GM18519 (cell line): ENCODE measurements around the gene GID4.

Experiments
- ATAC-seq: cut with Tn5 transposase; IDR thresholded peaks from one replicate; pipeline ENCODE4 v1.9.1; 2021; ENCODE audit warnings: mild to moderate bottlenecking, moderate library complexity; ENCODE audit not compliant: unreplicated experiment, low FRiP score

The GID4 gene

GRCh38 chr17:18093616-18094408, 54.6 kb downstream of the GID4 start:
- ATAC-seq, result no peak

- no peak for ATAC-seq
Measured at GRCh38 chr17:18094409-18094807, 55.2 kb downstream of the GID4 start.

- ATAC-seq, result no peak
Measured at GRCh38 chr17:18099516-18099915, 60.3 kb downstream of the GID4 start.

GRCh38 chr17:18100616-18101015, 61.4 kb downstream of the GID4 start:
- no peak for ATAC-seq

DNA sequence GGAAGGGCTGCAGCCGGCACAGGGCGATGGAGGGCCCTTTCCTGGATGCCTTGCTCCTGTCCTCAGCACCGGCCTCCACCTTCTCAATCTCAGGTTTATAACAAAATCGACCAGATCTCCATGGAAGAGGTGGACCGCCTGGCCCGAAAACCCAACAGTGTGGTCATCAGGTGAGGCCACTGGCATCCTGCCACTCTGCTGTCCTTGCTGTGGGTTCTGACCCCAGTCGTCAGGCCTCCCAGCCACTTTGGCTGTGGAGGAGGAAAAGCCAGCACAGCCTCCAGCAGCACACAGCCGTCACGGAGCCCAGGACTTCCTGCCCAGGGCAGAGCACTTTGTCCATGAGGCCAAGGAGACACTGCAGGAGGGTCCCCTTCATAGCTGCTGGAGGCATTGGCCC, 62.6 kb downstream of the GID4 start:
- no peak for ATAC-seq

- ATAC-seq, result no peak
Measured at GRCh38 chr17:18102640-18103039, 63.4 kb downstream of the GID4 start.

DNA sequence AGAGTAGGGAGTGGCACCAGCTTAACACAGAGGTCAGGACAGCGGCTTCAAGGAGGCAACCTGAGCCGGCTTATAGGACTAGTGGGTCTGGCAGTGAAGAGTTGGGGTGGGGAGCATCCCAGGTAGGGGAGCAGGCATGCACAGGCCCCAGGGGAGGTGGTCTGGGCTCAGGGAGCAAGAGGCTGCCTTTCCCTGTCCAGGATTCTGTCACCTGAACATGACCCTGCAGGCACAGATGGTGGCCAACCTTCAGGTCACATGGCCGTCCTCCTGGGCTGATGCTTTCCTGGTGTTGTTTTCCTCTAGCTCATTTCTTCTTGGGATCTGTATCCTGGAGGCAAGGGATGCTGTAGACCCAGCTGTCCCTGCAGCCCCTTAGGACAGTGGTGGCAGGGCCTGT, 65.8 kb downstream of the GID4 start:
- no peak for ATAC-seq

- no peak for ATAC-seq
Measured at GRCh38 chr17:18105595-18105994, 66.4 kb downstream of the GID4 start.

DNA sequence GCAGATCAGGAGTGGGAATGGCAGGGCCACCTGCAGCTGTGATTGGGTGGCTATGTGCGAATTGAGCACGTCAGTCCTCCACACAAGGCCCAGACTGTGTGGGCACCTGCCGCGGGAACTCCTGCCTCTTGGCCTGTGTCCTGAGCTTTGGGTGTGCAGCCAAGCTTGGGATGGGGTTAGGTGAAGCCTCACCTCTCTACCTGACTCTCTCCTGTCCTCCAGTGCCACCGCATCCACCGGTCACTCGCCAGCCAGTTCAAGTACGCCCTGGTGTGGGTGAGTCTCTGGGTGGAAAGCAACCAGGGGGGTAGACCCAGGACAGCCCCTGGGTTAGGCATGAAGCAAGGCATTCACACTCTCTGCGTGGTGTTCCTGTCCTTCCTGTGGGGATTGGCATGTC, 67.0 kb downstream of the GID4 start:
- no peak for ATAC-seq

DNA sequence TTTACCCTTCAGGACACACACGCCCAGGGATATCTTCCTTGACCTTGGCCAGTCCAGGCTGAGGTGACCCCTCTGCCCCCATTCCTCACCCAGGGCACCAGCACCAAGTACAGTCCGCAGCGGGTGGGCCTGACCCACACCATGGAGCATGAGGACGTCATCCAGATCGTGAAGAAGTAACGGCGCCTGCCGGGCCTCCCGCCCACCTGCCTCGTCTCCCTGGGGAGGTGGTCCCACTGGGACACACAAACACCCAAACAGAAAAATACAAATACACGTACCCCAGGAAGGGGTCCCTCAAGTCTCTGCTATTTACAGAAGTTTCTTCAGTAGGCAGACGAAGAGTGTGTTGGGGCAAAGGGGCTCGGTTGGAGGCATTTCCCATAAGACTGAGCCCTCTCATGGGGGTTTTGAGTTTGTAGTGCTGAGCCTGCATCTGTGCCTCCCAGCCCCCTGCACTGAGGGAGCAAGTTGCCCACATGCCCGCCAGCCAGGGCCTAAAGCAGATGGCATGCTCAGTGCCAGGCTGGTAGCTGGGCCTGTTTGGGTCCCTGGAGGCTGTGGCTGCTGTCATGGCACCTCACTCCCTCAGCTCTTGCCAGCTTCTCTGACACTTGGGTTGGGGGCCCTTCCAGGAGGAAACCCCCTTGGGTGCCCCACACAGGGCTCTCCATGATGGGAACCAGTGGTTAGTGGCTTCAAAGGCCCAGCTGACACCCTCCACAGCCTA, 68.0 kb downstream of the GID4 start:
- no peak for ATAC-seq

DNA sequence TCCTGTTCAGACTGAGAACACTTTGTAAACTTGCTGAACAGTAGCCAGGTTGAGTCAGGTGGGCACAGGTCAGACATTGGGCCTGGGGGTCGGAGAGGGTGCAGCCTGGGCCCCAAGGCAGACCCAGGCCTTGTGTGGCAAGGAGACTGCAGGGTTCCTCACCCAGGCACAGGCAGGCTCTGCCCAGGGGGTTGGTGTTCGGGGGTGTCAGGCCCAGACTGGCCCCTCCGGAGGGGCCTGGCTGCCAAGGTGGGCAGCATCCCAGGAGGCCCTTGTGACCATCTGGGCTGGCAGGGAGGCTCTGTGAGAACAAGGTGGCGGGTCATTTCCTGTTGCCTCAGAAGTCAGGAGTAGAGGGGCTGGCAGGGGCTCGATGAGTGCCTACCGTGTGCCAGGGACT, 68.8 kb downstream of the GID4 start:
- ATAC-seq, result no peak

DNA sequence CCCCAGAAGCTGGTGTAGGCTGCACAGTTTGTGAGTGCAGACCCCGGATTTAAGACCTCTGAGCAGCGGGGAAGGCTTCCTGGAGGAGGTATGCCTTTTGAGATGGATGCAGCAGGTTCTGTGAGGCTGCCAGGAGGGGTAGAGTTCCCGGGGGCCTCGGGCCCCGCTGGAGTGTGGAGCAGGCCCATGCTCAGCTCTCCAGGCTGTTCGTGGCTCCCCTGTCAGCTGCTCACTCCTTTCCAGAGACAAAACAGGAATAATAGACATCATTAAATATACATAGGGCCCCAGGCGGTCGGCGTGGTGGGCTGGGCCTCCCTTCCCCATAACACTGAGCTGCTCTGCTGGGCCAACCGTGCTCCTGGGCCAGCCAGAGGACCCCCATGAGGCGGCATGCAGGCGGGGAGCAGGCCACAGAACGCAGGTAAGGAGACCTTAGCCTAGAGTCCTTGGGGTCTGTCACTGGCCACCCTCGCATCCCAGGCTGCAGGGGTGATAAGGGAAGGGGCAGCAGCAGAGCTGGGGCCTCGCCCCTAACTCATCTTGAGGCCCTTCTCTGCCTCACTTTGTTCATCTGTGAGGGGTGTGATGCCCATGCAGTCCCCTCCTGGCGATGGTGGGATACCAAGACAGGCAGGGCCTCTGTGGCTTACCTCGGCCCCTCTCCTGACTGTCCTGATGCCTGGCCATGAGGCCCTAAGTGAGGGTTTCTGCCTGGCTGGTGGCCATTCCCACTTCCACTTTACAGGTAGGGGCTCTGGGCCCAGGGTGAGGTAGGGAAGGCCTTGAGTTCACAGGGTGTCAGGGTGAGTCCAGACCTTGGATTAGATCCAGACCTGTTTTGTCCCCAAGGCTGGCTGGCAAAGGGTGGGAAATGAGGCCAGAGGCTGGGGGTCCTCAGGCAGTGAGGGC, 69.4 kb downstream of the GID4 start, which contains the start of gene MYO15A:
MYO15A (plus strand) TSS at position 356 of the 912 bp plus-strand sequence. CDS start 10,045 bp downstream, outside the sequence.
- no peak for ATAC-seq

- ATAC-seq, result no peak
Measured at GRCh38 chr17:18109935-18110485, 70.8 kb downstream of the GID4 start.

- ATAC-seq, result no peak
Measured at GRCh38 chr17:18110636-18111145, 71.5 kb downstream of the GID4 start.

GRCh38 chr17:18111330-18111971, 72.2 kb downstream of the GID4 start:
- no peak for ATAC-seq

DNA sequence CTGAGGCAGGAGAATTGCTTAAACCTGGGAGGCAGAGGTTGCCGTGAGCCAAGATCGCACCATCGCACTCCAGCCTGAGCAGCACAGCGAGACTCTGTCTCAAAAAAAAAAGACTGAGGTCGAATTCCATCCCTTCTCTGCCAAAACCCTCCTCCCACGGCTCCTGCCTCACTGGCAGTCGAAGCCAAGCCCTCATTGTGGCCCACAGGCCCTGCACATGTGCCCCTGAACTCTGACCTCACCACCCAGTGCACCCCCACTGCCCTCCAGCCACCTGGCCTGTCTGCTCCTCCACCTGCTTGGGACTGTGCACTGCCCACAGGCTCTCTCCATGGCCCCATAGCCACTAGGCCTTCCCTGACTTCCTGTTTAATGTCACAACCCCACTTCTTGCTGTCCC, 76.3 kb downstream of the GID4 start:
- ATAC-seq, result no peak

- ATAC-seq, result no peak
Measured at GRCh38 chr17:18116078-18116477, 76.9 kb downstream of the GID4 start.

- ATAC-seq, result no peak
Measured at GRCh38 chr17:18117533-18117932, 78.3 kb downstream of the GID4 start.
